ENCODE data around the gene CDK10.

GRCh38 chr16:89686520-89687091 is at the start of gene CDK10:
- TF ChIP-seq ELF4 (IDR thresholded peaks at IDR 0.05) (no peak), SUZ12 (IDR thresholded peaks at IDR 0.05) (no peak), BHLHE40 (IDR thresholded peaks at IDR 0.05; ENCODE audit: borderline replicate concordance) (no peak), SP1 (IDR thresholded peaks at IDR 0.05) (no peak), FOXA1 (IDR thresholded peaks at IDR 0.05) (no peak), ARNT (IDR thresholded peaks at IDR 0.05) (no peak)

Data from HEK293T (cell line).